ENCODE measurements around the gene ERCC6L2. TPM values are rescaled to one million over a fixed set of nuclear protein-coding genes. Genes with fewer than 3 reads are reported as not detected.

ERCC6L2 gene
- total and polyA plus RNA-seq, 2 of the 8 experiments (the other 6 are each of a cell fraction or from before 2014, with no cell fraction given) = 9.8 to 50.0 TPM

GRCh38 chr9:95952471-95952870, 77.0 kb downstream of the ERCC6L2 start (continued):
- TF ChIP-seq, protein P1, sequence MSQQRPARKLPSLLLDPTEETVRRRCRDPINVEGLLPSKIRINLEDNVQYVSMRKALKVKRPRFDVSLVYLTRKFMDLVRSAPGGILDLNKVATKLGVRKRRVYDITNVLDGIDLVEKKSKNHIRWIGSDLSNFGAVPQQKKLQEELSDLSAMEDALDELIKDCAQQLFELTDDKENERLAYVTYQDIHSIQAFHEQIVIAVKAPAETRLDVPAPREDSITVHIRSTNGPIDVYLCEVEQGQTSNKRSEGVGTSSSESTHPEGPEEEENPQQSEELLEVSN (IDR thresholded peaks at IDR 0.05) = no peak
